Trophoblast cell (in vitro differentiated cells and primary cell): ENCODE measurements around the gene VAMP4.
A peak's percentile ranks its signal among the peaks of the same experiment; 100 is the strongest.

Experiments used
- DNase-seq, 2 donors: peaks; one replicate each; pipeline ENCODE4 v3.0.0-alpha.2; 2016
- H2AFZ ChIP-seq: 2 replicates; pipeline ENCODE4 v1.6.1; 2013; ENCODE audit warnings: low read length, moderate library complexity, mild to moderate bottlenecking; ENCODE audit not compliant: insufficient read depth, poor library complexity
- H2AK5ac ChIP-seq: 2 replicates; pipeline ENCODE4 v1.6.1; 2013; ENCODE audit warnings: mild to moderate bottlenecking, low read length
- H2BK120ac ChIP-seq: 2 replicates; pipeline ENCODE4 v1.6.1; 2013; ENCODE audit warnings: low read length, mild to moderate bottlenecking, moderate library complexity; ENCODE audit not compliant: insufficient read depth, poor library complexity
- H2BK12ac ChIP-seq: 2 replicates; pipeline ENCODE4 v1.6.1; 2013; ENCODE audit warnings: mild to moderate bottlenecking, low read length, moderate library complexity
- H2BK5ac ChIP-seq: 2 replicates; pipeline ENCODE4 v1.6.1; 2013; ENCODE audit warnings: low read length, low read depth, moderate library complexity, mild to moderate bottlenecking; ENCODE audit not compliant: poor library complexity
- H3K14ac ChIP-seq: 2 replicates; pipeline ENCODE4 v1.6.1; 2013; ENCODE audit warnings: mild to moderate bottlenecking, low read length
- H3K18ac ChIP-seq: 2 replicates; pipeline ENCODE4 v1.6.1; 2013; ENCODE audit warnings: mild to moderate bottlenecking, low read length
- H3K23ac ChIP-seq: 2 replicates; pipeline ENCODE4 v1.6.1; 2013; ENCODE audit warnings: low read length
- H3K27ac ChIP-seq: 2 replicates; pipeline ENCODE4 v1.5.1; 2013; ENCODE audit warnings: low read depth, mild to moderate bottlenecking, inconsistent platforms, low read length, moderate library complexity
- H3K27me3 ChIP-seq: 2 replicates; pipeline ENCODE4 v1.6.1; 2013; ENCODE audit warnings: inconsistent platforms, mild to moderate bottlenecking, low read length, moderate library complexity; ENCODE audit not compliant: insufficient read depth
- H3K36me3 ChIP-seq, 2 experiments: 1 replicate in 1 of 2; 2 replicates in 1 of 2; pipeline ENCODE4 v1.6.1; 2013; ENCODE audit warnings: low read length in 2 of 2, mild to moderate bottlenecking in 2 of 2, moderate library complexity in 1 of 2; ENCODE audit not compliant: insufficient read depth in 2 of 2, control insufficient read depth in 1 of 2
- H3K4ac ChIP-seq: 2 replicates; pipeline ENCODE4 v1.6.1; 2013; ENCODE audit warnings: low read depth, mild to moderate bottlenecking, low read length, moderate library complexity
- H3K4me1 ChIP-seq, 2 experiments: 1 replicate in 1 of 2; 2 replicates in 1 of 2; pipeline ENCODE4 v1.6.1; 2013; ENCODE audit warnings: low read length in 2 of 2, mild to moderate bottlenecking in 2 of 2, moderate library complexity in 1 of 2; ENCODE audit not compliant: insufficient read depth in 2 of 2, control insufficient read depth in 1 of 2
- H3K4me2 ChIP-seq: 2 replicates; pipeline ENCODE4 v1.6.1; 2013; ENCODE audit warnings: inconsistent platforms, mild to moderate bottlenecking, low read length, moderate library complexity
- H3K4me3 ChIP-seq: 2 replicates; pipeline ENCODE4 v1.5.1; 2013; ENCODE audit warnings: mild to moderate bottlenecking, low read depth, low read length, inconsistent platforms
- H3K79me1 ChIP-seq: one replicate; pipeline ENCODE4 v1.6.1; 2013; ENCODE audit warnings: low read length
- H3K79me2 ChIP-seq: 2 replicates; pipeline ENCODE4 v1.6.1; 2013; ENCODE audit warnings: low read length, mild to moderate bottlenecking; ENCODE audit not compliant: control insufficient read depth, insufficient read depth, poor library complexity
- H3K9ac ChIP-seq: 2 replicates; pipeline ENCODE4 v1.6.1; 2013; ENCODE audit warnings: mild to moderate bottlenecking, low read length
- H3K9me3 ChIP-seq: 2 replicates; pipeline ENCODE4 v1.6.1; 2013; ENCODE audit warnings: low read depth, mild to moderate bottlenecking, control low read depth, inconsistent platforms, low read length; ENCODE audit not compliant: insufficient read depth
- H4K12ac ChIP-seq: 2 replicates; pipeline ENCODE4 v1.6.1; 2013; ENCODE audit warnings: low read depth, mild to moderate bottlenecking, low read length, moderate library complexity
- H4K8ac ChIP-seq: 2 replicates; pipeline ENCODE4 v1.6.1; 2013; ENCODE audit warnings: low read depth, mild to moderate bottlenecking, low read length, moderate library complexity
- H4K91ac ChIP-seq: one replicate; pipeline ENCODE4 v1.6.1; 2013; ENCODE audit warnings: low read depth, mild to moderate bottlenecking, low read length, moderate library complexity
- WGBS: extraction: QIAGEN DNeasy Blood & Tissue Kit; methylation state at CpG from one replicate; pipeline ENCODE4 v1.1.7; 2013; ENCODE audit warnings: missing lambda C conversion rate; ENCODE audit not compliant: insufficient read length, insufficient coverage; ENCODE audit errors: extremely low coverage; 5-methylcytosine and 5-hydroxymethylcytosine counted together

Gene VAMP4

DNA sequence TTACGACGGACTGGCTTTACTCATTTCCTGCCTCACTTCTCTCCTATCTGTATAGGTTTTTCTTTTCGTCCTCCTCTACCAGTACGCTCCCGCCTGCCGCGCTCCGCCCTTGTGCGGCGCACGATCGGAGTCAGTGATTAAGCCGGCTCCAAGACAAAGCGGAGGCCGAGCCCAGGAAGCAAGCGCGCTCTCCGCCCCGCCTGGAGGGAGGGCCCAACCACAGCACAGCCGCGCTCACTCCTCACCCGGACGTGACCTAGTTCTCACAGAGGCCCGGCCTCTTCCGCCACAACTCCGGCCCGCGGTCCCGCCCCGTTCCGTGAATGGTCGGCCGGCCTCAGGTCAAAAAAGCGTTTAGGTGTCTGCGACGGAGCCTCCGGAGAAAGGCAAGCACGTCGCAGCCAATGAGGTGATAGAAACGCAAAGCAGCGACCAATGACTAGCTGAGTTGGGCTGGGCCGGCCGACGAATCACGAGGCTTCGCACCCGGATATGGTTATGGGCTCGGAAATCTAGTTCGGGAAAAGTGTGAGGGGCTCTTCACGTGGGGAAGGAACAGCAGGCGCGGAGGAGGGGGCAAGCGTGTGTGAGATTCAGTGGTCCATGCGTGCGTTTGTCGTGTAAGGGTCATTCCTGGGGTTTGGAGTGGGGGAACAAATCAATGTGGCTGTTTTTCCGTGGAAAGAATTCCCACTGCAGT is 39.5 kb upstream of the VAMP4 start, which contains the start of gene METTL13:
TSS of gene METTL13 (plus strand) at position 485 of the 700 bp plus-strand sequence. CDS start 308 bp downstream, outside the sequence.
- WGBS, result no CpG with 5 or more reads among the region's 57 CpGs
- Histone ChIP-seq H3K9me3 (peaks cover 2% of the 10 kb centered on the region), H3K4me2 (peak within 1 kb of the TSS; percentile 97), H3K79me1 (peaks cover 6% of the 10 kb centered on the region), H3K4ac (peak within 1 kb of the TSS; percentile 95), H3K27ac (peak within 1 kb of the TSS; percentile 89), H4K12ac (peak within 1 kb of the TSS; percentile 83), H3K4me3 (peak within 1 kb of the TSS; percentile 87), H3K23ac (no peak within 1 kb of the TSS), H3K18ac (peak within 1 kb of the TSS; percentile 70), H3K27me3 (no peaks in the 10 kb centered on the region), H3K14ac (peak within 1 kb of the TSS; percentile 63), H2BK12ac (no peak within 1 kb of the TSS), H4K8ac (peak within 1 kb of the TSS; percentile 84), H2AFZ (peak within 1 kb of the TSS; percentile 74), H3K79me2 (peaks cover 7% of the 10 kb centered on the region), H3K9ac (peak within 1 kb of the TSS; percentile 93), H2AK5ac (peak within 1 kb of the TSS; percentile 58), H2BK5ac (peak within 1 kb of the TSS; percentile 53), H3K36me3 (peaks cover 15 to 21% of the 10 kb centered on the region in 2 experiments), H3K4me1 (peaks cover 0 to 12% of the 10 kb centered on the region in 2 experiments), H4K91ac (peak within 1 kb of the TSS; percentile 88), H2BK120ac (peak within 1 kb of the TSS; percentile 21)
- peak; percentile 99 to 100 for DNase-seq

DNA sequence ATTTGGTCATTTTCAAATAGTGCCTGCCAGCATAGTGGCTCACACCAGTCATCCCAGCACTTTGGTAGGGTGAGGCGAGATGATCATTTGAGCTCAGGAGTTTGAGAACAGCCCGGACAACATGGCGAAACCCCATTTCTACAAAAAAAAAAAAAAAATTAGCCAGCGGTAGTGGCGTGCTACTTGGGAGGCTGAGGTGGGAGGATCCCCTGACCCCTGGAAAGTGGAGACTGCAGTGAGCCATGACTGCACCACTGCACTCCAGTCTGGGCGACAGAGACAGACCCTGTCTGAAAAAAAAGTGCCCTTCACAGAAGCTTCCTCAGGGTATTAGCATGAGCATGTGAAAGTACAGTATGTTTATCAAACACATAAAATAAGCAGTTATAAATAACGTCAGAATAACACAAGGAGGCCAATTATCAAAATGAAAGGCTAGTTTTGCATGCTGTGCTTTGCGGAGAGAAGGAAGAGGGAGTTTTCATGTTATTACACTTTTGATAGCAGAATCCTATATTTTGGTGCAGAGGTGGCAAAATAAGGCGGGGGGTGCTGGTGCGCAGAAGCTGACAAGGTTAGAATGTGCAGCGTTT is 38.8 kb upstream of the VAMP4 start:
- Histone ChIP-seq H3K4ac (no peak overlapping the region), H3K14ac (no peak overlapping the region), H3K9me3 (peaks cover 1% of the 10 kb centered on the region), H2BK120ac (no peak overlapping the region), H4K8ac (peak overlapping the region; percentile 84), H3K79me2 (peaks cover 7% of the 10 kb centered on the region), H3K18ac (no peak overlapping the region), H2AK5ac (no peak overlapping the region), H3K23ac (no peak overlapping the region), H3K27me3 (no peaks in the 10 kb centered on the region), H3K9ac (peak overlapping the region; percentile 50), H4K91ac (peak overlapping the region; percentile 88), H3K4me1 (peaks cover 0 to 12% of the 10 kb centered on the region in 2 experiments), H3K27ac (peak overlapping the region; percentile 89), H2BK12ac (no peak overlapping the region), H3K36me3 (peaks cover 10 to 15% of the 10 kb centered on the region in 2 experiments), H2BK5ac (peak overlapping the region; percentile 11), H2AFZ (peak overlapping the region; percentile 74), H4K12ac (peak overlapping the region; percentile 83), H3K4me3 (peak overlapping the region; percentile 41), H3K79me1 (peaks cover 6% of the 10 kb centered on the region), H3K4me2 (peak overlapping the region; percentile 79)
- no CpG with 5 or more reads among the region's 11 CpGs for WGBS
- DNase-seq, result no peak

DNA sequence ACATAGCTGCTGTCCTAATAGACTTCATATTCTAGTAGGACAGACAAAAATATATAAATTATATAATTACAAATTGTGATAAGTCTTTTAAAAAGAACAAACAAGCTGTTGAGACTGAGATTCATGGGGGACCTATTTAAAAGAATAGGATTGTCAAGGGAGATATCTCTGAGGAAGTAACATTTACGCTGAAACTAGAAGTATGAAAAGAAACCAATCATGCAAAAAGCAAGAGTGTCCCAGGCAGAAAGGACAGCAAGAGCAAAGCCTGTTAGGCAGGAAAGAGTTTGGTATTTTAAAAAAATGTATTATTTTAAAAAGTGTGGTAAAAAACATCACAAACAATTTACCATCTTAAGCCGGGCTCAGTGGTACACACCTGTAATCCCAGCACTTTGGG is 30.4 kb upstream of the VAMP4 start:
- Histone ChIP-seq H3K4me2 (no peak overlapping the region), H2BK5ac (no peak overlapping the region), H2AFZ (no peak overlapping the region), H3K27me3 (no peaks in the 10 kb centered on the region), H2BK120ac (no peak overlapping the region), H3K9me3 (no peaks in the 10 kb centered on the region), H2AK5ac (no peak overlapping the region), H3K36me3 (no peaks in the 10 kb centered on the region), H4K91ac (no peak overlapping the region), H3K79me1 (no peaks in the 10 kb centered on the region), H4K12ac (no peak overlapping the region), H3K4me3 (no peak overlapping the region), H3K14ac (no peak overlapping the region), H2BK12ac (no peak overlapping the region), H3K23ac (no peak overlapping the region), H3K9ac (no peak overlapping the region), H3K27ac (no peak overlapping the region), H3K18ac (no peak overlapping the region), H3K4me1 (no peaks in the 10 kb centered on the region), H4K8ac (no peak overlapping the region), H3K79me2 (no peaks in the 10 kb centered on the region), H3K4ac (no peak overlapping the region)
- no CpG with 5 or more reads among the region's 2 CpGs for WGBS
- DNase-seq, result no peak

DNA sequence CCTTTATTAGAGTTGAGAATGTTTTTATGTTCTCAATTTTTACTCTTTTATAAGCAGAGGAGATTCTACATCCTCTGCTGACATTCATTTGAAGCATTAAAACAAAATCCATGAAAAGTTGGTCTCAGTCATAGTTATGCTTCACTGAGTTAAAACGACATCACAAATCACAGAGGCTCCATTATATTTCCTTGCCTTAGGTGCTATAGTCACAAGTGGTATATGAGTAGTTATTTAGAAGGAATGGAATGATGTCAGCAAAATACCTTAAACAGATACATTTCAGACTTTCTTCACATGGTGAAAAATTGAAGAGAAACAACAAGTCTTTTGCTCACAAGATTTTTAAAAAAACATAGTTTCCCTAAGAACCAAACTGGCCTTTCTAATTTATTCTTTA is 27.9 kb upstream of the VAMP4 start:
- H3K79me1 ChIP-seq, result no peaks in the 10 kb centered on the region
- no peak for DNase-seq
- no peak overlapping the region for H2BK120ac ChIP-seq
- no peaks in the 10 kb centered on the region for H3K27me3 ChIP-seq
- H3K9me3 ChIP-seq, result no peaks in the 10 kb centered on the region
- H3K4me3 ChIP-seq, result no peak overlapping the region
- no peak overlapping the region for H4K91ac ChIP-seq
- H2AK5ac ChIP-seq, result no peak overlapping the region
- no peak overlapping the region for H3K27ac ChIP-seq
- no CpG with 5 or more reads among the region's 1 CpG for WGBS
- H3K4ac ChIP-seq, result no peak overlapping the region
- no peak overlapping the region for H3K18ac ChIP-seq
- H4K12ac ChIP-seq, result no peak overlapping the region
- no peak overlapping the region for H3K23ac ChIP-seq
- H3K14ac ChIP-seq, result no peak overlapping the region
- no peaks in the 10 kb centered on the region for H3K36me3 ChIP-seq
- H2AFZ ChIP-seq, result no peak overlapping the region
- no peak overlapping the region for H3K4me2 ChIP-seq
- no peak overlapping the region for H3K9ac ChIP-seq
- no peak overlapping the region for H4K8ac ChIP-seq
- no peaks in the 10 kb centered on the region for H3K79me2 ChIP-seq
- H3K4me1 ChIP-seq, result no peaks in the 10 kb centered on the region
- no peak overlapping the region for H2BK12ac ChIP-seq
- no peak overlapping the region for H2BK5ac ChIP-seq
